Measurements from ENCODE around the gene WDR31.

The WDR31 gene

DNA sequence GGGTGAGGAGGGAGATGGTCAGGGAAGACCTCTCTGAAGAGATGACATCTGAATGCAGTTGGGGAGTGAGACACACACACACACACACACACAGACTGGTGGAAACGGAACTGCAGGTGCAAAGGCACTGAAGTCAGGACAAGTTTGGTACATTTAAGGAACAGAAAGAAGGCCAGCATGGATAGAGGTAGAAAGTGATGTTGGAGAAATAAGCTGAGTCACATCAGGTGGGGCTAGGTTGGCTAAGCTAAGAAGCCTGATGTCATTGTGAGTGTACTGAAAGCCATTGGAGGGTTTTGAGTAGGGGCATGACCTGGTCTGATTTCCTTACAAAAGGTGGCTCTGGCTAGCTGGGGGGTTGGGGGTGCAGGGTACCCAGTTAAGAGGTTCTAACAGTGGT is 12.3 kb upstream of the WDR31 start:
- DNase-seq (ENCODE audit: low read depth) = no peak
- H3K4me3 ChIP-seq (ENCODE audit: low read length) = no peak overlapping the region

DNA sequence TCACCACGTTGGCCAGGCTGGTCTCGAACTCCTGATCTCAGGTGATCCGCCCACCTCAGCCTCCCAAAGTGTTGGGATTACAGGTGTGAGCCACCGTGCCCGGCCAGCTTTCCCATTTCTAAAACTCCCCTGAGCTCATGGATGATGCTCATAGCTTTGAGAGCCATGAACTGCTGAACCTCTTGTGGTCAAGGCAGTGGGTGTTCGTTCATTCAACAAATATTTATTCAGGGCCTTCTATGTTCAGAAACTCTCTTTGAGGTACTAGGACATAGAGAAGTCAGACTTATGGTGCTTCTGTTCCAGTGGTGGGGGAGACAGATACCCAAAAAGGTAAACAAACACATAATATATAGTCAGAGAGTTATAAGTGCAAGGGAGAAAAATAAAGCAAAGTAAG is 11.9 kb upstream of the WDR31 start:
- DNase-seq (ENCODE audit: low read depth) = no peak
- TF ChIP-seq, protein P1, sequence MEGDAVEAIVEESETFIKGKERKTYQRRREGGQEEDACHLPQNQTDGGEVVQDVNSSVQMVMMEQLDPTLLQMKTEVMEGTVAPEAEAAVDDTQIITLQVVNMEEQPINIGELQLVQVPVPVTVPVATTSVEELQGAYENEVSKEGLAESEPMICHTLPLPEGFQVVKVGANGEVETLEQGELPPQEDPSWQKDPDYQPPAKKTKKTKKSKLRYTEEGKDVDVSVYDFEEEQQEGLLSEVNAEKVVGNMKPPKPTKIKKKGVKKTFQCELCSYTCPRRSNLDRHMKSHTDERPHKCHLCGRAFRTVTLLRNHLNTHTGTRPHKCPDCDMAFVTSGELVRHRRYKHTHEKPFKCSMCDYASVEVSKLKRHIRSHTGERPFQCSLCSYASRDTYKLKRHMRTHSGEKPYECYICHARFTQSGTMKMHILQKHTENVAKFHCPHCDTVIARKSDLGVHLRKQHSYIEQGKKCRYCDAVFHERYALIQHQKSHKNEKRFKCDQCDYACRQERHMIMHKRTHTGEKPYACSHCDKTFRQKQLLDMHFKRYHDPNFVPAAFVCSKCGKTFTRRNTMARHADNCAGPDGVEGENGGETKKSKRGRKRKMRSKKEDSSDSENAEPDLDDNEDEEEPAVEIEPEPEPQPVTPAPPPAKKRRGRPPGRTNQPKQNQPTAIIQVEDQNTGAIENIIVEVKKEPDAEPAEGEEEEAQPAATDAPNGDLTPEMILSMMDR (conservative IDR thresholded peaks at IDR 0.05; ENCODE audit: low read length) = no peak
- H3K4me3 ChIP-seq (ENCODE audit: low read length) = no peak overlapping the region

More for the DNA sequence above, 12.3 kb upstream of the WDR31 start:
- TF ChIP-seq, protein P1 (conservative IDR thresholded peaks at IDR 0.05; ENCODE audit: low read length) = no peak

DNA sequence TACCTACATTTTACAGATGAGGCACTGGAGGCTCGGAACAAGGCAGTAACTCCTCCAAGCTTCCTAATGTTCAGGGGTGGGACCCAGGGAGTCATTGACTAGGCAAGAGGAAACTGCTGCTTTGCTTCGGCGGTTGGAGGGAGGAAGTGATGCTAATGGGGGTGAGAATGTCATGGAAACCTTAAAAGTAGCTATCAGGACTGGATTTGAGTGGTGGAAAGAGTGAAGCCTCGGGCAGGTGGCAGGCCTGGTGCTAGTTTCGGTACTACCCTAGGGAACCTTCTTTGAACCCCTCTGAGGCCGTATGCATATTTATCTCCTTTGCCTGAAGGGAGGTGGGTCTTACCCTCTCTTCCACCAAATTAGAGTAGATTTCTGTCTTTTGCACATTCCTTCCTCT is 10.9 kb upstream of the WDR31 start:
- H3K4me3 ChIP-seq (ENCODE audit: low read length) = no peak overlapping the region
- no peak for DNase-seq (ENCODE audit: low read depth)
- TF ChIP-seq, protein P1 (conservative IDR thresholded peaks at IDR 0.05; ENCODE audit: low read length) = no peak

DNA sequence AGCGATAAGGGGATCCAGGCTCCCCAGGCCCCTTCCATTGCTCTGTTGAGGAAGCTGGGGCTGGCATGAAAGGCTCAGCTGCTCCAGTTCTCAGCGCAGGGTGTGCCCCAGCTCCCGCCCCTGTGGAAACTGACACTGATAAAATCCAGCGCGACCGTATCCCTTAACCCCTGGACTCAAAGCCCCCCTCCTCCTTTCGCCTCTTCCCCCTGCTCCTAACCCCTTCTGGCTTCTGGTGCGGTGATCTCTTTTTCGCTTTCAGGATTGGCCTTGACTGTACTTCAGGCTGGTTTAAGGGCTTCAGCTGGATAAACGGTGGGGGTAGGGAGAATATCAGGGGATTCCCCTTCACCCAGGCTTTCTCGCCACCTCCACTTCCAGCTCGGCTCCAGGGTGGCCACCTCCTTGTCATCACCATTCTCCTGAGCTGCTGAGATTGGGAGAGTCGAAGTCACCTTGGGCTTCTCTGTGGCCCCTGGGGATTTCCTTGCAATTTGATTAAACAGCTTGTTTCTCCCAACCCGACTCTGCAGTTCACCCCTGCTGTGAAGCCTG is 10.1 kb upstream of the WDR31 start:
- TF ChIP-seq, protein P1 (conservative IDR thresholded peaks at IDR 0.05; ENCODE audit: low read length) = no peak
- no peak for DNase-seq (ENCODE audit: low read depth)
- H3K4me3 ChIP-seq (ENCODE audit: low read length) = no peak overlapping the region

DNA sequence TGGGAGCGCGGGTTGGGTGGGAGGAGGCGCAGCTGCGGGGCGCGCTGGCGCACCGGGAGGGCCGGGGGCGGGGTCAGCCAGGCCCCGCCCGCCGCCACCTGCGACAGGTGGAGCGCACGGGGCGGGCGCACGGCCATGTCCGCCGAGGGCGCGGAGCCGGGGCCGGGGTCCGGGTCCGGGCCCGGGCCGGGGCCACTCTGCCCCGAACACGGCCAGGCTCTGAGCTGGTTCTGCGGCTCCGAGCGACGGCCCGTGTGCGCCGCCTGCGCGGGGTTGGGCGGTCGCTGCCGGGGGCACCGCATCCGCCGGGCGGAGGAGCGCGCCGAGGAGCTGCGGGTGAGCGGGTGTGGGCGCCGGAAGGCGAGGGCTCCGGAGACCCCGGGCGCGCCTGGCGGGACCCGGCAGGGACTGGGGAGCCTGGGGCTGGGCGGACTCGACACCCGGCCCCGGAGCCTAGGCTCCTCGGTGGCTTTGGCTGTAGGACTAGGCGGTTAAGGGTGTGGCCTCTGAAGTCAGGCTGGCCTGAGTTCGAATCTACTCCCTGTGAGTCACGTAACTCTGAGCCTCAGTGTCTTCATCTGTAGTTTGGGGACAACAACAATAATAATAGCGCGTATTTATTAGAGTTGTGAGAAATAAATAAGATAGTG is 9.5 kb upstream of the WDR31 start, which contains the start of gene BSPRY:
Gene BSPRY (plus strand): TSS at position 97 of the 650 bp plus-strand sequence. CDS start 39 bp downstream, at position 136.
- no peak within 1 kb of the TSS for H3K4me3 ChIP-seq (ENCODE audit: low read length)
- no peak for DNase-seq (ENCODE audit: low read depth)
- TF ChIP-seq, protein P1 (conservative IDR thresholded peaks at IDR 0.05; ENCODE audit: low read length) = no peak

DNA sequence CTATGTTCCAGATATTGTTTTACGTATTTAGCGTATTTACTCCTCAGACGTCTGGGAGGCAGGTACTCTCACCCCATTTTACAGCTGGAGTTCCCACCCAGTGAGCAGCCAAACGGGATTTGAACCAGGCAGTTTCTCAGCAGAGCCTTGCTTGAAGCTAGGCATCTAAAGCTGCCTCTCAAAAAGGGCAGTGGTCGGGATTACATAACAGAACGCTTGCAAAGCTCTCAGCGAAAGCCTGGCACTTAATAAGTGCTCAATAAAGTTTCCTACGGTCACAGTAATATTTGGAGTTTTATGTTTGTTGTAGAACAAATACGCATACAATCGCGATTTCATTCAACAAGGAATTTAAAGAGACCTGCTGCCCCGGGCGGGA is 9.0 kb upstream of the WDR31 start:
- H3K4me3 ChIP-seq (ENCODE audit: low read length) = no peak overlapping the region
- TF ChIP-seq, protein P1 (conservative IDR thresholded peaks at IDR 0.05; ENCODE audit: low read length) = no peak
- DNase-seq (ENCODE audit: low read depth) = no peak

DNA sequence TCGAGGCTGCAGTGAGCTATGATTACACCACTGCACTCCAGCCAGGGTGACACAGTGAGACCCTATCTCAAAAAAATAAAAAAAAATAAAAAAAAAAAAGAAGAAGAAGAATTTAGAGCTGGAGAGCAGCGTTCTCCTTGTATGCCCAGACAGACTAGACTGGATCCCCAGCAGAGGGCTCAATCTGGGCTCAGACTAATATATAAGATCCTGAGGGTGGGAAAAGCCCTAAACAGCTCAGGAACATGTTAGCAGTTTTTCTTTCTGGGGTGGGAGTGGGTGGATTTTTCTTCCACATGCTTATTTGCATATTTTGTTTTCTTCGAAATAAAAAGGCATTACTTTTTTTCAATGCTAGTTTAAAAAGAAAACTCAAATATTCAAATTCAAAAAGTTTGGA is 8.4 kb upstream of the WDR31 start:
- no peak for DNase-seq (ENCODE audit: low read depth)
- TF ChIP-seq, protein P1 (conservative IDR thresholded peaks at IDR 0.05; ENCODE audit: low read length) = no peak
- no peak overlapping the region for H3K4me3 ChIP-seq (ENCODE audit: low read length)

All from AG10803 (cell line).